GM21737 (cell line): ENCODE measurements around the gene ATF1.
"Not testable (repeated sequence)": the region's sequence is repeated elsewhere in the genome, so short reads cannot be mapped to it uniquely, and the experiment has no call there.

Source experiments
- ATAC-seq: cut with Tn5 transposase; IDR thresholded peaks from one replicate; pipeline ENCODE4 v1.9.1; 2021; ENCODE audit warnings: mild to moderate bottlenecking, moderate library complexity; ENCODE audit not compliant: unreplicated experiment

The ATF1 gene

GRCh38 chr12:50751948-50752721, 11.8 kb upstream of the ATF1 start:
- ATAC-seq, result no peak

DNA sequence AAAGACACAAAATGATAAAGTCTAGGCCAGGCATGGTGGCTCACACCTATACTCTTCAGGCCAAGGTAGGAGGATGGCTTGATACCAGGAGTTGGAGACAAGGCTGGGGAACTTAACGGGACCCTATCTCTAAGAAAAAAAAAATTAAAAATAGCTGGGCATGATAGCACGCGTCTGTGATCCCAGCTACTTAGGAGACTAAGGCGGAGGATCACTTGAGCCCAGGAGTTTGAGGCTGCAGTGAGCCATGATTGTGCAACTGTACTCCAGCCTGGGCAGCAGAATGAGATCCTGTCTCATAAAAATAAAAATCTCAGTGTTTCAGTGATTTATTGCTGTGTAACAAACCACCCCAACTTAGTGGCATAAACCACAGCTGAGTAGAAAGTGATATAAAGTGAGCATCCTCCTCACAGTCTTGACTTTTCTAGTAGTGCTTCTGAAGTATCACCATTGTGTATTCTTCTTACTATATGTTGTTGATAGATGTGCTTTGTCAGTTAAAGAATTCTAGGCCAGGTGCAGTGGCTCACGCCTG, 10.6 kb upstream of the ATF1 start:
- ATAC-seq, result no peak

GRCh38 chr12:50764286-50765094, 589 bp downstream of the ATF1 start:
- peak; percentile 38 for ATAC-seq

DNA sequence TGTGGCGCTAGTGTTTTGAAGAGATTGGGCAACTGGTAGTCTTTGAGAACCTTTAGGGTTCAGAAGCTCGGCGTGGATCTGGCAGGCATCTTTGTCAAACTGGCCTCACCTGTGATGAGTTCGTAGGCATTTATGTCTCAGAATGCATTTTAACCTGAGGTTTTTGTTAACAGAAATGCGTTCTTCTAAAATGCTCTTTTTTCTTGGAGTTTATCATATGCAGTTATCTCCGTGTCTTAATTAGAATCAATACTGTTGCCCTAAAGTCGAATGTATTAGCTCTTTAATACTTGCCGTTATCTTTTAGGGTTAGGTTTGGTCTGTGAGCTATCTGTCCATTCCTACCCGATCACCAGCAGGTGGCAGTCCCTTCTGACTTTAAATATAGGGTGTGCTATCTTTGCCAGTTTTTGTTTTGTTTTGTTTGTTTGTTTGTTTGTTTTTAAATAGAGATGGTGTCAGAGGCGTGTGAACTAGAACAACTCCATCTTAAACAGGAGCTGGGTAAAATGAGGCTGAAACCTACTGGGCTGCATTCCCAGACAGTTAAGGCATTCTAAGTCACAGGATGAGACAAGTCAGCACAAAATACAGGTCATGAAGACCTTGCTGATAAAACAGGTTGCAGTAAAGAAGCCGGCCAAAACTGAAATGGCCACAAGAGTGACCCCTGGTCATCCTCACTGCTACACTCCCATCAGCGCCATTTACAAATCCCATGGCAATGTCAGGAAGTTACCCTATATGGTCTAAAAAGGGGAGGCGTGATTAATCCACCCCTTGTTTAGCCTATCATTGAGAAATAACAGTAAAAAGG, 1.4 kb downstream of the ATF1 start:
- ATAC-seq, result peak; percentile 38

DNA sequence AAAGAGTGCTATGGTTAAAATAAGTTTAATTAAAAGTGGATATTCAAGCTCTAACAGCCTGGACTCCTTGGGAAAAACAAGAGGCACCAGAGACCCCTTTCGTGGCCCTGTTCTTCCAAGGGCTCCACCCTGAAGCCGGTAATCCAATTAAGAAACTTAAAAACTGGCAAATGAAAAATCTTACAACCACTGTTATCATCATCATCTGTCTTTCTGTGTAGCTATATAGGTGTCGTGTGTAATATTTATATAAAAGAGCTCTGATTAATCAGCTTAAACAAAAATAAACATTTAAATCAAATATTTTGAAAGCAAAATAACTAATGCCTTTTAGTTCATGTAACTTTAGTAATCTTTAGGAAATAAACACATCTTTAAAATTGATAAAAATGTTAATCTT, 4.5 kb downstream of the ATF1 start:
- ATAC-seq, result no peak

DNA sequence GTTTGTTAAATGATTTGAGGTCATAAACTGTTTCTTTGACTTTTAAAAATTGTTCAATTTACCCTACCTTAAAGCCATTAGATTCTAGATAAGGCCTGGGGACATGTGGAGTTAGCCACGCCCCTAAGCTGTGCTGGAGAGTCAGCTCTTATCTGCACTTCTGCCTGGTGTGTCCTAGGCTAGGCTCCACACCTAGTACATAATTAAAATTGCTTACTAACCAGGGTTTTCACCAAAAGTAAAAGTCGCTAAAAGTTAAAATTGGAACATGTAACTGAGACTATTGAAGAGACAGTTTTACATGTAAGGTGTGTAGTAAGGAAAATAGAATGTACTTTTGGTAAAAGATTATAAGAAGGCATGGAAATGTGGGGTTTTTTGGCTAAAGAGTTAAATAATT, 4.9 kb downstream of the ATF1 start:
- not testable (repeated sequence) for ATAC-seq

DNA sequence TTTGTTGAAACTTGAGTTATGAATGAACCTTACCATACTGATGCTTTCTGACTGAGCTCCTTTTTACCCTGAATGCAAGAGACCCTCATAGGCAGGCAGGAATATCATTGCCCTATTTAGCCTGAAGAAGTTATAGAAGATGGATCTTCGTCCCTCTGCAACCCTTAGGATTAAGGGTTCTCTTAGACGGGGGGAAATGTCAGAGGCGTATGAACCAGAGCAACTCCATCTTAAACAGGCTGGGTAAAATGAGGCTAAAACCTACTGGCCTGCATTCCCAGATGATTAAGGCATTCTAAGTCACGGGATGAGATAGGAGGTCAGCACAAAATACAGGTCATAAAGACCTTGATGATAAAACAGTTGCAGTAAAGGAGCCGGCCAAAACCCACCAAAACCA, 7.5 kb downstream of the ATF1 start:
- no peak for ATAC-seq

DNA sequence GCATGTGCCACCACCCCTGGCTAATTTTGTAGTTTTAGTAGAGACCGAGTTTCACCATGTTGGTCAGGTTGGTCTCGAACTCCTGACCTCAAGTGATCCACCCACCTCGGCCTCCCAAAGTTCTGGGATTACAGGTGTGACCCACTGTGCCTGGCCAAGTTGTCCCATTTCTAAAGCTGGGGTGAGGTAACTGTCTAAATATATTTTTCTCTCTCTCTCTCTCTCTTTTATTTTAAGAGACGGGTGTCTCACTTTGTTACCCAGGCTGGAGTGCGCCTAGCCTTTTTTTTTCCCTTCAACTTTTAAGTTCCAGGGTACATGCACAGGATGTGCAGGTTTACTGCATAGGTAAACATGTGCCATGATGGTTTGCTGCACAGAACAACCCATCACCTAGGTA, 8.6 kb downstream of the ATF1 start:
- no peak for ATAC-seq

DNA sequence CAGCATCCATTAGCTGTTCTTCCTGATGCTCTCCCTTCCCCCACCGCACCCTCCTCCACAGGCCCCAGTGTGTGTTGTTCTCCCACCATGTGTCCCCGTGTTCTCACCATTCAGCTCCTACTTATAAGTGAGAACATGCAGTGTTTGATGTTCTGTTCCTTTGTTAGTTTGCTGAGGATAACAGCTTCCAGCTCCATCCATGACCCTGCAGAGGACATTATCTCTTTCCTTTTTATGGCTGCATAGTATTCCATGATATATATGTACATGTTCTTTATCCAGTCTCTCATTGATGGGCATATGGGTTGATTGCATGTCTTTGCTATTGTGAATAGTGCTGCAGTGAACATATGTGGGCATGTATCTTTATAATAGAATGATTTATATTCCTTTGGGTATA, 9.0 kb downstream of the ATF1 start:
- no peak for ATAC-seq

DNA sequence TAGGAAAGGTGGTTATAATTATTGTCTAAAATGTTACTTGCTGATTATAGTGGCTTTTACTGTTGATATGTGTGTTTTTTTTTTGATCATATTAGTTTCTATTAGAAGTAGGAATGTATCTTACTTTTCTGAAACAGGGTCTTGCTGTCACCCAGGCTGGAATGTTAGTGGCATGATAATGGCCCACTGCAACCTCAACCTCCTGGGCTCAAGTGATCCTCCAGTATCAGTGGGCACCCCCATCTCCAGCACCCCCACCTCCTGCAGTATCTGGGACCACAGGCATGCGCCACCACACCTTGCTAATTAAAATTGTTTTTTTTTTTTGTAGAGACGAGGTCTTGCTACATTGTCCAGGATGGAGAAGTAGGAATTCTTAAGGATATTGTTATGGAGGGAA, 11.3 kb downstream of the ATF1 start:
- ATAC-seq, result no peak

- ATAC-seq, result no peak
These were observed 13.1 kb downstream of the ATF1 start for GRCh38 chr12:50776749-50777728.

DNA sequence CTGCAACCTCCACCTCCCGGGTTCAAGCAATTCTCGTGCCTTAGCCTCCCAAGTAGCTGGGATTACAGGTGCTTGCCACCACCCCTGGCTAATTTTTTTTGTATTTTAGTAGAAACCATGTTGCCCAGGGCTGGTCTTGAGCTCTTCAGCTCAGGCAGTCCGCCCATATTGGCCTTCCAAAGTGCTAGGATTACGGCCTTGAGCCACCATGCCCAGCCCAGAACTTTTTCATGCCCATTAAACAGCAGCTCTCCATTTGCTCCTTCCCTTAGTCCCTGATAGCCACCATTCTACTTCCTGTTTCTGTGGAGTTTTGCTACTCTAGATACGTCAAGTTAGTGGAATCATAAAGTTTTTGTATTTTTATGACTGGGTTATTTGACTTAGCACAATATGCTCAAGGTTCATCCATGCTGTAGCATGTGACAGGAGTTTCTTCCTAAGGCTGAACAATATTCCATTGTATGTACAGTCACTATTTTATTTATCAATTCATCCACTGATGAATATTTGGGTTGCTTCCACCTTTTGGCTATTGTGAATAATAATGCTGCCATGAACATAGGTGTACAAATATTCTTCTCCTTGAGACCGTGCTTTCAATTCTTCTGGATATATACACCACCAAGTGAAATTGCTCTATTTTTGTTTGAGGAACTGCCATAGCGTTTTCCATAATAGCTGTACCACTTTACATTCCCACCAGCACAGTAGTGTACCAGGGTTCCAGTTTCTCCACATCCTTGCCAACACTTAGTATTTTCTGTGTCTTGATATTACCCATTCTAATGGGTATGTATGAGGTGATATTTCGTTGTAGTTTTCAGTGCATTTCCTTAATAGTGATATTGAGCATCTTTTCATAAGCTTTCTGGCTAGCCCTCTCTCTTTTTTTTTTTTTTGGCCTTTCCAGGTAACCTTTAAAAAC, 15.0 kb downstream of the ATF1 start:
- ATAC-seq, result no peak

DNA sequence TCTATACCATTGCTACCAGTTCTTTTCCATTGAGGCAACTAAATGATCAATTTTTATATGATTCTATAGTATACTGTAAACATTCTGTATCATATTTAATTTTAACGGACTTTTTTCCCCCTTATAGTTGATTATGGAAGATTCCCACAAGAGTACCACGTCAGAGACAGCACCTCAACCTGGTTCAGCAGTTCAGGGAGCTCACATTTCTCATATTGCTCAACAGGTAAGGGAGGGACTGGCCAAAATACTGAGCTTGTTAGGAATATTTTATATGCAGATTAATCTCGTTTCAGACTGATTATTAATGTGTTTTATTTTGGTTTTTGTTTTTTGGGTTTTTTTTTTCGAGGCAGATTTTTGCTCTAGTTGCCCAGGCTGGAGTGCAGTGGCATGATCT, 16.1 kb downstream of the ATF1 start:
- no peak for ATAC-seq

- no peak for ATAC-seq
These were observed 20.6 kb downstream of the ATF1 start for GRCh38 chr12:50784501-50784900.

DNA sequence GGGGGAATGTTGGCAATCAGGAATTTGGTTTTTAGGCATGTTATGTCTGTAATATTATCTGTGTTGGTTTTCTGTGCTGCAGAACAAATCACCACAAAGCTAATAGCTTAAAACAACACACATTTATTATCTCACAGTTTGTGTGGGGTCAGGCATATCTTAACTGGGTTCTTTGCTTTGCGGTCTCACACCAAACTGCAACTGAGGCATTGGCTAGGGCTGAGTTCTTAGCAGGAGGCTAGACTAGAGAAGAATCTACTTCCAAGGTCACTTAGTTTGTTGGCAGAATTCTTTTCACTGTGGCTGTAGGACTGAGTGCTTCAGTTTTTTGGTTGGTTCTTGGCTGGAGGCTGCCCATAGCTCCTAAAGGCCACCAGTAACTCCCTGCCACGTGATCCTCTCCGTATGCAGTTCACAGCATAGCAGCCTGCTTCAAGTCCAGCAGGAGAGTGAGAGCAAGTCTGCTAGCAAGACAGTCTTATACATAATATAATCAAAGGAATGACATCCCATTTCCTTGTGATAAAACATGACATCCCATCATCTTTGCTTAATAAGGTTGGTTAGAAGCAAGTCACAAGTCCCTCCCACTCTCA, 21.6 kb downstream of the ATF1 start:
- no peak for ATAC-seq

DNA sequence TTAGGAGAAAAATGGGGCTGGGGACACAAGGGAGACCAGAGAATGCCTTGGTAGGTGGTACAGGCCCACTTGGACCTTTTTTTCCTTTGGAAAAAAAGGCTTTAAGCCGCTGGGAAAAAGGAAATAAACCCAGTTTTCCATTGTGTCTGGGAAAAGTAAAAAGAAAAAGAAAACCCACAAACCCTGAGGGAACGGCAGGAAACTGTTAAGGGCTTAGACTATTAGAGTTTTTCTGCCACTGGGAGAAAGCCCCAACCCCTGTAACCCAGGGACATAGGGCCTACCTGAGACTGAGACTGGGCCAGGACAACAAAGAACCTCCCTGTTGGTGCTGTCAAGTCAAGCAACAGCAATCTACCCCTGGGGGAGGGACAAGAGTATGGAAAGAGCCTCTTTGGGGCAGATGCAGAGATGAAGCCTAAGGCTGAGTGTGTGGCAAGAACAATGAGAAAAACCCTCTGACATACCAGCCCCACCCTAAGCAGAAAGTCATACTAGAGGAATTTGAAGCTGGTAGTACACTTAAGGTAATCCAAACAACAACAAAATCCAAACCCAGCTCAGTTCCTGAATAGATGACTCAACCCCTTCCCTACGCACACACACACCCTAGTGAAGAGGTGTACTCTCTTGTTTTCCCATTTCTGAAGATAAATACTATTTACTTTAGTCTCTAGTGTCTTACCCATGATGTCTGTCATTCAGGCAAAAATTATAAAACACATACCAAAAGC, 22.8 kb downstream of the ATF1 start:
- no peak for ATAC-seq

GRCh38 chr12:50787618-50788017, 23.7 kb downstream of the ATF1 start:
- no peak for ATAC-seq

GRCh38 chr12:50788561-50788960, 24.7 kb downstream of the ATF1 start:
- no peak for ATAC-seq
